HG02840 (cell line): ENCODE measurements around the gene BCAS3.

Experiments used
- ATAC-seq: cut with Tn5 transposase; IDR thresholded peaks from one replicate; pipeline ENCODE4 v1.9.1; 2021; ENCODE audit warnings: mild to moderate bottlenecking, moderate library complexity, moderate number of reproducible peaks; ENCODE audit not compliant: unreplicated experiment, low FRiP score

BCAS3 gene

DNA sequence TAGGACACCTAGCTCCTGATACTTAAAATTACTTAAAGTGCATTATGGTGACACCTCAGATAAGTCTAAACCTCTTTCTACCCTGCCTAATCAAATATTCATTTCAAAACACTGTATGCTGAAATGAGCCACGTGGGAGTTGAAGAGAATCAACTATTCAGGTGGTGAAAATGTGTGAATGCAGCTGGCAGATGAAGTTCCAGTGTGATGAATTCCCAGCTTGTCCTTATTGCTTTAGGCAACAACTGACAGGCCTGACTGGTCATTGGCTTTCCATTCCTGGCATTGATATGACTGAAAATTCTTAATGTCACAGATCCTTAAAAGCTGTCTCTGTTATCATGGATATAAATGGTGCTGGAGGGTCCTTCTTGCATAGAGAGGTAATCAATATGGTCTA is 420.1 kb downstream of the BCAS3 start:
- no peak for ATAC-seq

DNA sequence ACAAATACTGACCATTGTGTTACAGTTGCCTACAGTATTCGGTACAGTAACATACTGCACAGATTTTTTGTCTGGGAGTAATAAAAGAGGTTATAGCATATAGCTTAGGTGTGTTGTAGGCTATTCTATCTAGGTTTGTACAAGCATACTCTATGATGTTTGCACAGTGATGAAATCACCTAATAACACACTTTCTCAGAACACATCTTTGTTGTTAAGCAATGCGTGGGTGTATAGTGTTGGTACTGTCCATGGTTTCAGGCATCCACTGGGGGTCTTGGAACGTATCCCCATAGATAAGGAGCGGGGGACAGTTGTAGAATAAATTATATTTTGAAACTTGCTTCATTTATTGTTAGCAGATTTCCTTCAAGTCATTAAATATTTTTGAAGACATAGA is 428.7 kb downstream of the BCAS3 start:
- no peak for ATAC-seq

DNA sequence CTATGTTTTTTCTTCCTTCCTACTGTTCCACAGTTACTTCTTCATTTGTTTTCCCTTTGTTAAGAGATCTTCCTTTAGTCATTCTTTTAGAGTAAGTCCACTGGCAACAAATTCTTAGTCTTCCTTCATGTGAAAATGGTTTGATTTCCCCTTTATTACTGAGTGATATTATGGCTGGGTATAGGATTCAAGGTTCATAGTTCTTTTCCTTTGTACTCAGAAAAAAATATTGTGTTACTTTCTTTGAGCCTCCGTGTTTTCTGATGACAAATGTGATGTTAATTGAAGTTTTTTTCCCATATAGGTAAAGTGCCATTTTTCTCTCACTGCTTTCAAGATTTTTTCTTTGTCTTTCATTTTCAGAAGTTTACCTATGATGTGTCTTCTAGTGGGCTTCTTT is 438.9 kb downstream of the BCAS3 start:
- no peak for ATAC-seq

DNA sequence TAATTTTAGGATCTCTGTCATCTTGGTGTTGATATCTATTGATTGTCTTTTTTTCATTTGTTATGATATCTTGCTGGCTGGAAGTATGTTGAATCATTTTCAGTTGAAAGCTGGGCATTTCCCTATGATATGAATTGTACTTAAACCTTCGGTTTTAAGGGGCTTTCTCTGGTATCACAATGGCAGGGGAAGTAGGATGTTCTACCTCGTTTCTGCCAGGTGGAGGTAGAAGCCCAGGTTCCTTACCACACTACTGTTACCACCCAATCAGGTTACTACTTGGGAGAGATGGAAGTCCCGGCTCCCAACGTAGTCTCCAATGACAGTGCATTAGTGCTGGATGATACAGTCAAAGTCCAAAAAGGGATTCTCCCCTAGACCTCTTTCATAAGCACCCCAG is 440.3 kb downstream of the BCAS3 start:
- no peak for ATAC-seq

DNA sequence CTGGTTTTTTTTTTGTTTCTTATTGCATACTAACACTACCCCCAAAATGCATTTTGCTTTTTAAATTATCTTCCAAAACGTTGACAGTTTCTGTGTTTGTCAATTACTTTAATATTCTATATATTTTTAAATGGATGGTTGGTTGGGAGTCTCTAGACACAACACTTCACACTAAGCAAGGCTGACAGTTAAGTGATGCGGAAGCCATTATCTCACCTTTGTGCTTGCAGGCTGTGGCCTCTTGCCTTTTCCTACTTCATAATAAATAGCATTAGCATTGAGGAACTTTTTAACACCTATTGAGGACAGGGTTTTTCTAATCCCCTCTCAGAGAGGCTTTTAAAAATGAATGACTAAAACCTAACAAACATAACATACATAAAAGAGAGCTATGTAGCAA is 441.2 kb downstream of the BCAS3 start:
- no peak for ATAC-seq

DNA sequence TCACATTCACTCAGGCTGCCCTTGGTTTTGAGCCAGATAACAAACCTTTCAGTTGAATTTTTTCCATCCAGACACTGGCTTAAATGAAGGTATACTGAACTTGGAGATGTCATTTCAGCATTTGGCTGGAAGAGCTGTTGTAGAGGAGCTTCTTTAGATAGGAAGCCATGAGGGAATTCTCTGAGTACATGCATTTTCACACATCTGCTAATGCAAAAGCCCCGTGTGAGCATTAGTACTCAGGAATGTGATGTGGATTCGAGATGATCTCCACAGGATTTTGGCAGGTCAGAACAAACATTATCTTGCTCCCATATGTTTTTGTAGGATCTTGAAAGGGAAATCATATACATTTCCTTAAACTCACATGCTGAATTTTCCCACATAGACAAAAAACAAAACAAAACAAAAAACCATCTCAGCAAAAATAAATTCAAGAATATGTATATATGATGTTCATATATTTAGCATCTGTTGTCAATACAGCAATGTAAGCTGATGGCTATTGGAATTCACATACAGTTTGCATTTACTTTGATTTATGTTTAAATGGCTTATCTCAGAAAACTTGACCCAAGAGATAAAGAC is 444.8 kb downstream of the BCAS3 start:
- ATAC-seq, result no peak

DNA sequence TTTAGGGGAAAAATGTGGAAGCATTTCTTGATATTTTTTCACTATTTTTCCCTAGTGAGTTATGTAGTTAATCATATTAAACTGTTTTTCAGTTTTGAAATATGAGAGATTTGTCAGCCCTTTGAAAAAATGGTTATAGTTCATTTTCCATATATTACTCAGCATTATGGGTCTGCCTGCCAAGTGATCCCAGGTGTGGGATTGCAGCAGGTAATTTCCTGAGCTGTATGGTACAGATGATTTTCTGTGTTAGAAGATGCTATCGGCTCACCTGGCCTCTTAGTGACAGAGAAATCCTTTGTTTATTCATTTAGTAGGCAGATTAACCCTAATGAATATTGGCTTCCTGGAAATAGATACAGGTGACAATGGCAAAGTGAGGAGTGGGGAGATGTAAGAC is 446.9 kb downstream of the BCAS3 start:
- no peak for ATAC-seq

DNA sequence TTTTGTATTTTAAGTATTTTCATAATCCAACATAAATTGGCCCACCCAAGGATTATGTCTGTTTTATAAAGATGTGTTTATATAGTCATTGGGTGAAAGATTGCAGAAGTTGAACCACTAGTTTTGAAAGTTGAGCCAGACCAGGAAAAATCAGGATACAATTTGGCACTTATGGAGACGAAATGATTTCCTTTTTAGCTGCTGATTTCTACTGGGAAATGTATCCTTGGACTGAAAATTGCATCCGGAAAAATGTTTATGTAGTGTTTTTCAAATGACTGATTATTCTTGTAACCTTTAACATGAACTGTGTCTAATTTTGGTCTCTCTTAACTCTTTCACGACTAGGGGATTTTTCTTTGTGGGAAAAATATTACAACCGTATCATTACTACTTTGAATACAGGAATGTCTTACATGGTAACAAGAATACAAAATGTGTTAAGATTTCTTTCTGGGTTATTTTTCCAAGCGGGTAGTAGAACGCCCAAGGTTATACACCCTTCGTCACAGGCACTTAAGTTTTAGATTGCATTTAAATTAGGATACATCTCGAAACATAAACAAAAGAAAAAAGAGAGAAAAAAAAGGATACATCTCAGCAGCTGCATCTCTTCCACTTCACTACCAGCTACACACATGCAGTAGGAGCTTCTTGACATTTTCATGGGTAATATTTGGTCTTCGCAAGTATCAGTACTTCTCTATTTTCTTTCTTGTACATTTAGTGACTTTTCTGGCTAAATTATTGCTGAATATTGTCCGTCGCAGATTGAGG is 449.0 kb downstream of the BCAS3 start:
- no peak for ATAC-seq

DNA sequence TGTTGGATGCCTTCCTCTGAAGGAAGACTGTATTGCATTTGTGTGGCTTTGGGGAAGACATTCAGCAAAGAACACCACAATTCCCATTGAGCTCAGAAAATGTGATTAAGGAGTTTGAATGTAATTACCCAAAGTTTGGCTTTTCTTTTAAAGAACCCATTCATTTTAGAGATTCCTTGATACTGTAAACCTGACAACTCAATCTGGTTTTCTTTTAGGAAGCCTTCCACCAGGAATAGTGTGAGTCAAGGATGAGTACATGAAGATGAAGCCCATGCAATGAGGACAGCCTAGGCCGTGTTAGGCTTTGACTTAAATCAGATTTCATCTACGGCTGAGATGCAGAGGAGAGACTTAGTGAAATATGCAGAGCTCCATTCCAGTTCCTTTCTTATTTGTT is 450.3 kb downstream of the BCAS3 start:
- no peak for ATAC-seq

DNA sequence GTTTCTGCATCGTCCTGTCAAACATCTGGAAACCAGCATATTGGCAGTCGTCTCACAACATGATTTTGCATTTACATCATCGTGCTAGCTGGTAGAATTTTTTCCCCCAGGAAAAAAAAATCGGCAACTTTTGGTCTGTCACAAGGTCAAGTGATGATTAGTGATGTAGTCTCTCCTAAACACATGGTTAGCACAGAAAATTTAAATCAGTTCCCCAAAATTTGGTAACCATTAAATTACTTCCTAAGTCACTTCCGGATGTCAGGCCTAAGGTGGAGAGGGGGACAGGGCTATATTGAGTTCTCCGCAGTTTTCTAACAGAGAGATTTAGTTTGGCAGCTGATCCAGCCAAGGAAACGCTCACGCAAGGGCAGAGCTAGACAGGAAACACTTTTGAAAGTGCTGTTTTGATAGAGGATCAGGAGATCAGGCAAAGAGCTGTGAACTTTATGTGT is 451.0 kb downstream of the BCAS3 start:
- no peak for ATAC-seq

DNA sequence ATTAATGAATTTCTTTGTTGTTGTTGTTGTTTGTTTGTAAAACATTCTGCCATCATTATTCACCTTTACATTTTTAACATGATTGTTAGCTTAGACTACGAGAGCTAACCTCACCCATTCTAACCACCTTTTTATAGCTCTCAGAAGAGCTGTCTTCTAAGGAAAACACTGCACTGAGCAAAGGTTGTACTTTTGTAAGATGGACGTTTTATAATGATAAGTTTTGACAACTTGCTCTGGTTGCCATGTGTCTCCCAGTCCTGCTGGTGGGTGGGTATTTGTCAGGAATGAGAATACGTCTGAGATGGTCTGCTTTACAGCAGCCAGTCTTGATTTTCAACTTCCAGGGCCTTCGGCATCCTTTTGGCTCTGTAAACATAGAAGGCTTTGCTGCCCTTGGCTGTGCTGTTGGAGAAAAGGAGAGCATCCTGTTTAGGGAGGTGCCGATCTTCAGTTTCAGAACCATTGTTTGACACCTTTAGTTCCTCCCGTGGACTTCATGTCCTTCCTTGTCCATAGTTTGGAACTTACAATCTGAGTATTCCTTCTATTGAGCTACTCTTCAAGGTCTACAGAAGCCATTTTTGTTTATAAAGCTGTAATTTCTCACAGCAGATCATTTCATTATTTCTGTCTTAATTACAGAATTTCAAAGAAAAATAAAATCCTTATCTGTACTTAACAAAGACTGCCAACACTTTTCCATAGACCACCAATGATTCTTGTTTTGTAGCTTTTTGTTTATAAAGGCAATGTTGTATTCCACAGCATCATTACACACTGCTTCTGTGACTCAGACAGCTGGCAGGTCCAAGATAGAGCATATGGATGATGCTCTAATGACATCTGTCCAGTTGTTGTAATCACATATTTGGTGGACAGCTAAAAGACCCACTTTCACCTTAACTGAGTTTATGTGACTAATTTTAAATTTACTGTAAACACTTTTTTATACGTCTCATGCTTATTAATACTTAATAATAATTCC is 451.9 kb downstream of the BCAS3 start:
- no peak for ATAC-seq

DNA sequence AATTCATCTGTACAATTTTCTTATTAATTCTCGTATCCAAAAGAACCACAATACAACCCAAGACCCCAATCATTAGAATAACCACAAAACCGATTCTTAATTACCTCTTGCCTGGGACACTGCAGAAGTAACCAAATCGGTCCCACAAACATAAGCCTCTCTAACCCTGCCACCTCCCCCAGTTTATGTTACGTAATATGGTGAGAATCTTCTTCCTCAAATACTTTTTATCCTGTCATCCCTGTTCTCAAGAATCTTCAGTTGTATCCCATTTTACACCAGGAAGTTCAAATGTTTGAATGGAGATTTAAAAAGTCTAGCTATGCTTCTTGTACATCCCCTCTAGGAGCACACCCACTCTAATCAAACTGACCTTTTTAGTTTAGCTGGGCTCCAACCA is 452.7 kb downstream of the BCAS3 start:
- no peak for ATAC-seq

DNA sequence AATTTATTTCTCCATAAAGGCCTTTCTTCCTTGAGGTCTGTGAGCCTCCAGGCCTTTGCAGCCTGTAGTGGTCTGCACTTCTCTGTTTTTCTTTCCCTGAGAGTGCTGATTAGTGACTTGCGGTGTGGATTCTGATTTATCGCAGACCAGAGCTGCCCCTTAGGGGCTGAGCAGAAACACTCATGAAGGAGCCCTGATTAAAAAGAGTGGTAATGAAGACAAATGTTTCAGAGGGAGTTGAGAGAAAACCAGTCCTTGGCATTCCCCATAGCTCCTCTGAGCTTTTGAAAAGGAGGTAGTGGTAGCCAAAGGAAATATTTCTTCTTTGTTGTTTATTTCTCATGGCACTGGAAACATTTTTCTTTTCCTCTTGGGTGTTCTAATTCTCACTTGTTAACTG is 453.9 kb downstream of the BCAS3 start:
- ATAC-seq, result no peak

DNA sequence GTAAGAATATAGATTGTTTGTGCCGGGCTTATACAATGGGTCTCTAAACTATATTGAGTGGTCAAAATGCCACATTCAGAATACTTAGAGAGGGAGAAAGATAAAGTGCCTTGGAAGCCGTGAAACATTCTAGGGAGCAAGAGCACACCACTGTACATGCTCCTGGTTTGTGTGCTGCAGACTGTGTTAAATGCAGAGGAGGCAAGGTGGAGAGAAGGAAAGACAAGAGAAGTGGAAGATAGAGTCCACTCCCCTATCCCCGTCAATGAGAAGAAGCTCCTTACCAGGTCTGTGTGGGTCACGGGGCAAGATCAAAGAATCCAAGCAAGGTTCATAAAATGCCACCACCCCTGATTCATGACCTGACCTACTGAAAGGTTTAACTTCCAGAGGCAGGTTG is 454.9 kb downstream of the BCAS3 start:
- ATAC-seq, result no peak

DNA sequence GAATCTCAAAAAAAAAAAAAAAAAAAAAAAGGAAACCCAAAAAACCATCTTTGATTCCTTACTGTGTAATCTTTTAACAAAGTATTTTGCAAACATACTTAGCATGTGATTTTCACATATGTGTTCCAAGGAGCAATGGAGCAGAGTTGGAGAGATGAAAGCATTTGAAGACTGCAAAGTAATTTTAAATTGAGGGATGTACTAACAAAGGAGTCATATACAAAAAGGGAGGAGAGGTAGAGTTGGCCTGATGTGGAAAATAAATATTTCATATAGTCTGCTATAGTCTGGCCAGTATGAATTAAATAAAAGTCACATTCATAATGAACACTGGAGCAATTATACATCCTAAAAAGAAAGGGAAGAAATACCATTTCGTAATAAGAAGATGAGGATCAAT is 456.2 kb downstream of the BCAS3 start:
- no peak for ATAC-seq

DNA sequence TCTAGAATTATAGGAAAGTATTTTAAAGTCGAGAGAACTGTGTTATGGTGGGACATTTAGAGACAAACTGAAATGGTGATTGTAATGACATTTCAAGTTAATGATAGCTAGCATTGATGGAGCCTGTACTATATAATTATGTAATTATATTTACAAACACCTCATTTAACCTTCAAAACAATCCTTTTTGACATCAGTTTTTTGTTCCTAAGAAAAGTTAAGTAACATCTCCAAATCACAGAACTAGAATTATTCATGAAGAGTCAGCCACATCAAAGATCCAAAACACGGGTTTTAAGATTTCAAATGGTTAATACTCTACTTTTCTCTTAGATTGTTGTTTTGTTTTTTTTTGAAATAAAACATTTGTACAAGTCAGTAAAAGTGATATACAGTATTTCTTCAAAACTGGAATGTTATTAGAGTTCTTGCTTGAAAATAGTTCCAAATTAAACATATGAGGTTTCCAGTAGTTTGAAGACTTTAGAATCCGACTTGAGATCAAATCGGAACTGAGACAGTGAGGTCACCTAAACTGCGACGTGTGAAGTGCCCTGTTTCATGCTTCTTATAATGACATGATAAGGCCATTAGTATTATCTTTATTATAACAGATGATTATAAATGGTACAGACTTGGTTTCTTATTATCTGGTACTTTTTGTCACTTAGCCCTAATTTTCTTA is 457.0 kb downstream of the BCAS3 start:
- ATAC-seq, result no peak

DNA sequence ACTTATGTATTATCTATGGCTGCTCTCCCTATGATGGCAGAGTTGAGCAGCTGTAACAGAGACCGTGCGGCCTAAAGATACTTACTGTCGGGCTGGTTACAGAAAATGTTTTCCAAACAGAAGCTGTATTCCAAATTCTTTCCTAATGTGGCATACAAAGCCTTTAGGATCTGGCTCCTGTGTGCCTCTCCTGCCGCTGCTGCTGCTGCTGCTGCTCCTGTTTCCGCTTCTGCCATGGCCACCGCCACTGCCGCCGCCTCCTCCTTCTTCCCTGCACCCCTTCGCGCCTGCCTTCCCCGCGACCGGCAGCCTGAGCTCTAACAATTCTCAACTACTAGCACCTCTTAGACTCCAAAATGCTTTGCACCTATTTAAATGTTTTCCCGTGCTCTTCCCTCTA is 458.1 kb downstream of the BCAS3 start:
- ATAC-seq, result no peak

DNA sequence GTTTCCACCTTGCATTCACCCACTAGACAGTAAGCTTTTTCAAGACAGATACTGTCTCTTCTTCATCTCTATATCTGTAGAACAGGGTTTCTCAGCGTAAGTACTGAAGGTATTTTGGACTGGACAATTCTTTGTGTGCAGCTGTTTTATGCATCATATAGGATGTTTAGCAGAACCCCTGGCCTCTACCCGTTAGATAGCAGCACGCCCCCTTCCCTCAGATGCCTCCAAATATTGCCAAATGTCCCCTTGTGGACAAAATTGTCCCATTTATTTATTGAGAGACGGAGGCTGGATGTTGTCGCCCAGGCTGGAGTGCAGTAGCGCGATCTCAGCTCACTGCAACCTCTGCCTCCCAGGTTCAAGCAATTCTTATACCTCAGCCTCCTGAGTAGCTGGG is 458.6 kb downstream of the BCAS3 start:
- no peak for ATAC-seq

DNA sequence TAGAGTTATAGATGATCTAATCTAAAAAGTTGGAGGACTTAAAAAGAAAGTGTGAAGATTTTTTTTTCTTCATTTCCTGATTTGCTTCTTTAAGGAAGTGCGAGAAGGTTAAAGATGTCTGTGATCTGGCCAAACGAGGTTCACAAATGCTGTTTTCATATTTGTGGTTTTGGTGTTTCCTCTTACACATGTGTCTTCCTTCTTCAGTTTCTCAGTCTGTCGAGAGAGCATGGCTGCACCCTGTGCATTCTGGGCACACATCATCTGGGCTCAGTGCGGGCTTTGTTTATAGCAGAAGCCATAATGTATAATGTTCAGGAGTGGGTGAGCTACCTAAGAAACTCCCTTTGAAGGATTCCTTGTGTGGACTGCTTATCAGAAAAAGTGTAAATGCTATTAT is 461.6 kb downstream of the BCAS3 start:
- ATAC-seq, result no peak

DNA sequence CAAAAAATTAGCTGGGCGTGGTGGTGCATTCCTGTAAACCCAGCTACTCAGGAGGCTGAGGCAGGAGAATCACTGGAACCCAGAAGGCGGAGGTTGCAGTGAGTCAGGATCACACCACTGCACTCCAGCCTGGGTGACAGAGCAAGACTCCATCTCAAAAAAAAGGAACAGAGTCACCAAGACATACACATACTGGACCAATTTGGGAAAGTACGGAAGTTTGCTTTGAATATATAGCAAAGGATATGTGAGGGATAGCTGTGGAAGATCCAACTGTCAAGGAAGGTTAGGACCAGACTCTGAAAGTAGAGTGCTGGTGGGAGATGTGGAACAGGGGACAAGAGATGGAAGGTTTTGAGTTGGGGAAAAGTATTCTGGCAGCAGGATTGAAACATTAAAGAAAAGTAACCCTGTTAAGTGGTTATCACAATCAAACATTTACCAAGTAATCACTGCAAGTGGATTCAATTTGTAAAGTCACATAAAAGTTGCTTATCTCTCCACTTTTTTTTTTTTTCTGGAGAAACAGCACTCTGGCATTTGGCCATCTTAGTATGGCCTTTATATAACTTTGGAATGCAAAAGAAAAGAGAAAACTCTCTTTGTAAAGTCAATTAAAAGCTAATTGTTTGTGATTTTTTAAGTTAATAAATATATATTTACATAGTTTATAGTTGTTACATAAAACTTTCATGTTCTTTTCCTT is 462.6 kb downstream of the BCAS3 start:
- no peak for ATAC-seq
